HG03066 (cell line): ENCODE data around the gene ADRA2B.
"Not testable (repeated sequence)": the region's sequence is repeated elsewhere in the genome, so short reads cannot be mapped to it uniquely, and the experiment has no call there.

Source experiments
- ATAC-seq: cut with Tn5 transposase; IDR thresholded peaks from one replicate; pipeline ENCODE4 v1.9.1; 2021; ENCODE audit warnings: low read depth; ENCODE audit not compliant: unreplicated experiment

Gene ADRA2B

GRCh38 chr2:96150791-96151594, 34.6 kb upstream of the ADRA2B start:
- no peak for ATAC-seq

GRCh38 chr2:96150007-96150640, 33.8 kb upstream of the ADRA2B start:
- no peak for ATAC-seq

- ATAC-seq, result peak; percentile 45
These were observed 32.2 kb upstream of the ADRA2B start for GRCh38 chr2:96148410-96149217.

- no peak for ATAC-seq
These were observed 31.3 kb upstream of the ADRA2B start for GRCh38 chr2:96147593-96148201.

GRCh38 chr2:96146881-96147592, 30.7 kb upstream of the ADRA2B start:
- ATAC-seq, result no peak

GRCh38 chr2:96146153-96146880, 29.9 kb upstream of the ADRA2B start:
- ATAC-seq, result peak; percentile 32

- no peak for ATAC-seq
These were observed 29.4 kb upstream of the ADRA2B start for GRCh38 chr2:96145848-96146152.

GRCh38 chr2:96145036-96145847, 28.9 kb upstream of the ADRA2B start, which contains the start of gene DUSP2:
DUSP2 (minus strand) TSS chr2:96145440; CDS start chr2:96145354, 86 bp downstream.
- ATAC-seq, result peak; percentile 47

GRCh38 chr2:96144481-96145035, 28.2 kb upstream of the ADRA2B start:
- no peak for ATAC-seq

GRCh38 chr2:96143848-96144480, 27.6 kb upstream of the ADRA2B start:
- ATAC-seq, result no peak

GRCh38 chr2:96143231-96143847, 27.0 kb upstream of the ADRA2B start:
- no peak for ATAC-seq

- ATAC-seq, result no peak
These were observed 26.1 kb upstream of the ADRA2B start for GRCh38 chr2:96142217-96143113.

- not testable (repeated sequence) for ATAC-seq
These were observed 25.2 kb upstream of the ADRA2B start for GRCh38 chr2:96141624-96141967.

- ATAC-seq, result no peak
These were observed 24.7 kb upstream of the ADRA2B start for GRCh38 chr2:96140941-96141623.

GRCh38 chr2:96139181-96139758, 22.9 kb upstream of the ADRA2B start:
- ATAC-seq, result no peak
